ENCODE results near the gene TSKS. TPM values are rescaled to one million over a fixed set of nuclear protein-coding genes. Genes with fewer than 3 reads are reported as not detected.

TSKS gene
- total and polyA plus RNA-seq, 10 of the 15 experiments (the other 5 are each of a cell fraction or from before 2014, with no cell fraction given), result not detected

- no peak overlapping the region for H3K9ac ChIP-seq (ENCODE audit: control insufficient read depth, insufficient read depth, low read length)
- no peak overlapping the region for H3K4me2 ChIP-seq (ENCODE audit: control insufficient read depth, insufficient read depth)
- no peak overlapping the region for H3K4me3 ChIP-seq
- no peak overlapping the region for H3K27ac ChIP-seq (ENCODE audit: control insufficient read depth, insufficient read depth)
- TF ChIP-seq, protein P1, sequence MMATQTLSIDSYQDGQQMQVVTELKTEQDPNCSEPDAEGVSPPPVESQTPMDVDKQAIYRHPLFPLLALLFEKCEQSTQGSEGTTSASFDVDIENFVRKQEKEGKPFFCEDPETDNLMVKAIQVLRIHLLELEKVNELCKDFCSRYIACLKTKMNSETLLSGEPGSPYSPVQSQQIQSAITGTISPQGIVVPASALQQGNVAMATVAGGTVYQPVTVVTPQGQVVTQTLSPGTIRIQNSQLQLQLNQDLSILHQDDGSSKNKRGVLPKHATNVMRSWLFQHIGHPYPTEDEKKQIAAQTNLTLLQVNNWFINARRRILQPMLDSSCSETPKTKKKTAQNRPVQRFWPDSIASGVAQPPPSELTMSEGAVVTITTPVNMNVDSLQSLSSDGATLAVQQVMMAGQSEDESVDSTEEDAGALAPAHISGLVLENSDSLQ (IDR thresholded peaks at IDR 0.05), result no peak
- TF ChIP-seq CTCF (IDR thresholded peaks at IDR 0.05 in 2 of 3, conservative IDR thresholded peaks at IDR 0.05 in 1 of 3; ENCODE audit: control insufficient read depth in 2 of 3, extremely low read depth in 1 of 3, insufficient read depth in 1 of 3, low read depth in 3 of 3, low read length in 3 of 3) (no peak), SIN3A (IDR thresholded peaks at IDR 0.05; ENCODE audit: low read depth, low read length) (no peak), LARP7 (IDR thresholded peaks at IDR 0.05) (no peak), BMI1 (IDR thresholded peaks at IDR 0.05; ENCODE audit: borderline replicate concordance) (no peak), SUPT20H (IDR thresholded peaks at IDR 0.05; ENCODE audit: borderline replicate concordance, control insufficient read depth, low read depth, low read length) (no peak)
- ChIA-PET SMC1A (ENCODE audit: uncharacterized antibody, unreplicated experiment) (interaction anchor here (0.5 kb wide), 1 partner anchor 190 kb away, joined by 3 read pairs; no protein-coding TSS in a partner anchor), CTCF (interaction anchor here (1.0 kb wide), 1 partner anchor 19 kb away, joined by 4 read pairs; no protein-coding TSS in a partner anchor), POLR2A (no interaction called here), RAD21 (ENCODE audit: unreplicated experiment) (no interaction called here)
- no peak for ATAC-seq
- intact Hi-C loops (cut with micrococcal nuclease; ENCODE audit: unreplicated experiment) (no loop called here), in situ Hi-C loops (cut with MboI) (no loop called here)
- no peaks in the 10 kb centered on the region for H3K4me1 ChIP-seq (ENCODE audit: control insufficient read depth, insufficient read depth, low read length)
- H3K36me3 ChIP-seq (ENCODE audit: control insufficient read depth in 2 of 2, insufficient read depth in 2 of 2, low read length in 1 of 2), result no peaks in the 10 kb centered on the region
- H2AFZ ChIP-seq (ENCODE audit: control insufficient read depth, low read depth, low read length), result no peak overlapping the region
- WGBS (ENCODE audit: insufficient coverage, insufficient replicate concordance, low lambda C conversion rate, missing lambda C conversion rate), result 65% methylated on average over 5 of the region's 5 CpGs
- H3K27me3 ChIP-seq (replicated peaks in 1 of 2; ENCODE audit: control insufficient read depth in 2 of 2, insufficient read depth in 2 of 2, low read length in 1 of 2), result no peaks in the 10 kb centered on the region
- no TSS peak for BruUV-seq (replicated peaks)
- no peak for FAIRE-seq
- H3K79me2 ChIP-seq (ENCODE audit: control insufficient read depth, insufficient read depth, low read length), result no peaks in the 10 kb centered on the region
- H4K20me1 ChIP-seq (ENCODE audit: control insufficient read depth, insufficient read depth), result no peaks in the 10 kb centered on the region
- no peak for DNase-seq (ENCODE audit: low read depth, low spot score)
- H3K9me3 ChIP-seq (replicated peaks; ENCODE audit: control insufficient read depth, insufficient read depth, low read length), result no peaks in the 10 kb centered on the region
These were observed 63.7 kb downstream of the TSKS start for GRCh38 chr19:49699364-49699763.
